Erythroblast (primary cell): ENCODE results near the gene DR1.

Source experiments
- GATA1 ChIP-seq: IDR thresholded peaks from 2 replicates; pipeline ENCODE4 v1.6.1; 2011; ENCODE audit warnings: low read depth, mild to moderate bottlenecking, control low read depth, low read length, moderate library complexity
- POLR2A ChIP-seq: IDR thresholded peaks from 2 replicates; pipeline ENCODE4 v1.6.1; 2011; ENCODE audit warnings: mild to moderate bottlenecking, low read length

DNA sequence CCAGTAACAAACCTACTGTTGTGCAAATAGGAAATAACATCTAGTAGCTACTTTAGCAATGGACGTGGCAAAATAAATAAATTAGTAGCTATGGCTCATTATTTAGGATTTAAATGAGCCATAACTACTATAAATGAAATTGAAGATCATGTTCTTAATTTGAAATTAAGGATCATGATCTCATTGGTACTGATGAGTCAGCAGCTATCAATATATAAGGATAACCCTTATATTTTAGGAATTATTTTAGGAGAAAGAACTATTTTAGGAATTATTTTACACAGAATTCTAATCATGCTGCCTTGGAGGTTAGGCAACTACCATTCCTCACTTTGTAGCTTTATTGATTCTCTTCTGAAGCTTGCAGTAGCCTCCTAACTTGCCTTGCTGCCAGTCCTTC is 24.0 kb downstream of the DR1 start:
- TF ChIP-seq POLR2A (no peak), GATA1 (no peak)
